Small intestine (tissue), 7 donors: ENCODE results near the gene ZEB1. TPM values are rescaled to one million over a fixed set of nuclear protein-coding genes. Genes with fewer than 3 reads are reported as not detected.
"Not testable (repeated sequence)": the region's sequence is repeated elsewhere in the genome, so short reads cannot be mapped to it uniquely, and the experiment has no call there.

ENCODE experiments used
- DNase-seq, 2 donors: peaks; one replicate each; pipeline versions ENCODE4 v3.0.0 to v3.0.0-alpha.2; 2013
- FAIRE-seq: peaks from 2 replicates; lab custom pipeline; 2012; peaks lifted over from hg19 to GRCh38; lab: Jason Lieb, UNC
- H3K27ac ChIP-seq, 3 donors: one replicate each; pipeline ENCODE4 v1.5.1; 2013; ENCODE audit warnings: low read length in 2 of 3, mild to moderate bottlenecking in 2 of 3, control low read depth in 1 of 3, inconsistent platforms in 1 of 3, low read depth in 1 of 3, moderate library complexity in 1 of 3
- H3K27me3 ChIP-seq, 3 donors: one replicate each; pipeline ENCODE4 v1.6.1; 2013; ENCODE audit warnings: low read length in 3 of 3, inconsistent platforms in 1 of 3; ENCODE audit not compliant: control insufficient read depth in 3 of 3, insufficient read depth in 3 of 3
- H3K36me3 ChIP-seq, 3 donors: one replicate each; pipeline ENCODE4 v1.6.1; 2013; ENCODE audit warnings: low read length in 3 of 3, inconsistent platforms in 1 of 3, low read depth in 1 of 3, mild to moderate bottlenecking in 1 of 3, moderate library complexity in 1 of 3; ENCODE audit not compliant: control insufficient read depth in 3 of 3, insufficient read depth in 2 of 3
- H3K4me1 ChIP-seq, 3 donors: one replicate each; pipeline ENCODE4 v1.6.1; 2013; ENCODE audit warnings: low read length in 2 of 3, inconsistent platforms in 1 of 3, low read depth in 1 of 3, mild to moderate bottlenecking in 1 of 3, moderate library complexity in 1 of 3; ENCODE audit not compliant: control insufficient read depth in 3 of 3, insufficient read depth in 2 of 3
- H3K4me3 ChIP-seq, 3 donors: one replicate each; pipeline ENCODE4 v1.5.1; 2013; ENCODE audit warnings: low read length in 3 of 3, control low read depth in 1 of 3, inconsistent platforms in 1 of 3, low read depth in 1 of 3, mild to moderate bottlenecking in 1 of 3, moderate library complexity in 1 of 3
- H3K9me3 ChIP-seq, 2 donors: one replicate each; pipeline ENCODE4 v1.6.1; 2013; ENCODE audit warnings: low read depth in 1 of 2, low read length in 1 of 2; ENCODE audit not compliant: control insufficient read depth in 2 of 2, insufficient read depth in 1 of 2
- WGBS, 3 donors: extraction: QIAGEN DNeasy Blood & Tissue Kit; methylation state at CpG; one replicate each; pipeline ENCODE4 v1.1.7; 2013; 5-methylcytosine and 5-hydroxymethylcytosine counted together
- polyA plus RNA-seq, 4 donors: library from polyadenylated mRNA; stranded (reverse) in 3 of 4; unstranded in 1 of 4; fragments of 200-250 nt in 3 of 4; fragments of 120-200 nt in 1 of 4; gene quantifications; one replicate each; pipeline versions ENCODE4 v1.2.1 to v1.2.3, GENCODE V29; 2013
- donor health status: healthy with polysubstance abuse.
- donor health status: control.
- donor health status: control.
- donor health status: Bipolar disorder and iron deficiency.
- donor health status: healthy.

ZEB1 gene
- polyA plus RNA-seq, 4 donors: 2.7 to 10.4 (median 6.9) TPM

- 70 to 90% (median 86%) methylated on average over 2 of the region's 2 CpGs for WGBS, 3 donors
- FAIRE-seq: no peak
- no peak overlapping the region for H3K27ac ChIP-seq
- no peaks in the 10 kb centered on the region for H3K27me3 ChIP-seq
- H3K4me1 ChIP-seq: no peaks in the 10 kb centered on the region
- H3K4me3 ChIP-seq: no peak overlapping the region
- no peak for DNase-seq
- peaks cover 0 to 15% of the 10 kb centered on the region in 2 donors for H3K9me3 ChIP-seq
- H3K36me3 ChIP-seq: no peaks in the 10 kb centered on the region
Measured at GRCh38 chr10:31549896-31550295, 230.9 kb downstream of the ZEB1 start.

- DNase-seq: no peak
- Histone ChIP-seq H3K27ac (no peak overlapping the region), H3K4me3 (no peak overlapping the region), H3K27me3 (no peaks in the 10 kb centered on the region), H3K36me3 (no peaks in the 10 kb centered on the region), H3K4me1 (no peaks in the 10 kb centered on the region), H3K9me3 (peaks cover 1 to 12% of the 10 kb centered on the region in 2 donors)
- FAIRE-seq: no peak
- 89 to 95% (median 92%) methylated on average over 2 of the region's 2 CpGs for WGBS, 3 donors
Measured at GRCh38 chr10:31554556-31554955, 235.5 kb downstream of the ZEB1 start.

GRCh38 chr10:31557854-31558253 is 238.8 kb downstream of the ZEB1 start:
- Histone ChIP-seq H3K36me3 (no peaks in the 10 kb centered on the region), H3K9me3 (peaks cover 1 to 14% of the 10 kb centered on the region in 2 donors), H3K4me3 (no peak overlapping the region), H3K27ac (no peak overlapping the region), H3K4me1 (no peaks in the 10 kb centered on the region), H3K27me3 (no peaks in the 10 kb centered on the region)
- DNase-seq: no peak
- whole genome bisulfite sequencing, 3 donors: 75 to 89% (median 89%) methylated on average over 1 of the region's 1 CpG
- no peak for FAIRE-seq

- not testable (repeated sequence) for H3K27me3 ChIP-seq, H3K4me1 ChIP-seq, DNase-seq, H3K36me3 ChIP-seq, H3K27ac ChIP-seq, H3K4me3 ChIP-seq, FAIRE-seq, H3K9me3 ChIP-seq
- WGBS, 3 donors: 67 to 79% (median 70%) methylated on average over 3 of the region's 3 CpGs
Measured at GRCh38 chr10:31568252-31568861, 249.3 kb downstream of the ZEB1 start.

GRCh38 chr10:31574577-31574976 is 255.6 kb downstream of the ZEB1 start:
- Histone ChIP-seq H3K9me3 (peaks cover 0 to 10% of the 10 kb centered on the region in 2 donors), H3K4me3 (no peak overlapping the region), H3K4me1 (no peaks in the 10 kb centered on the region), H3K27ac (no peak overlapping the region), H3K27me3 (no peaks in the 10 kb centered on the region), H3K36me3 (no peaks in the 10 kb centered on the region)
- 58 to 65% (median 64%) methylated on average over 2 of the region's 2 CpGs for WGBS, 3 donors
- FAIRE-seq (no peak), DNase-seq (no peak)

GRCh38 chr10:31578181-31578852 is 259.3 kb downstream of the ZEB1 start:
- H3K36me3 ChIP-seq: no peaks in the 10 kb centered on the region
- no peak overlapping the region for H3K27ac ChIP-seq
- H3K4me1 ChIP-seq: peaks cover 0 to 5% (median 3%) of the 10 kb centered on the region in 3 donors
- 61 to 82% (median 70%) methylated on average over 3 of the region's 3 CpGs for WGBS, 3 donors
- H3K9me3 ChIP-seq: peaks cover 0 to 10% of the 10 kb centered on the region in 2 donors
- no peak for FAIRE-seq
- DNase-seq: no peak
- no peak overlapping the region for H3K4me3 ChIP-seq
- no peaks in the 10 kb centered on the region for H3K27me3 ChIP-seq

- no peaks in the 10 kb centered on the region for H3K36me3 ChIP-seq
- no peak for FAIRE-seq
- H3K27ac ChIP-seq: no peak overlapping the region
- peaks cover 0 to 5% (median 3%) of the 10 kb centered on the region in 3 donors for H3K4me1 ChIP-seq
- 77 to 88% (median 81%) methylated on average over 4 of the region's 4 CpGs for WGBS, 3 donors
- DNase-seq: no peak
- H3K9me3 ChIP-seq: peaks cover 0 to 10% of the 10 kb centered on the region in 2 donors
- no peaks in the 10 kb centered on the region for H3K27me3 ChIP-seq
- H3K4me3 ChIP-seq: no peak overlapping the region
Measured at GRCh38 chr10:31578951-31579350, 259.9 kb downstream of the ZEB1 start.
